Progenitor cell of endocrine pancreas (in vitro differentiated cells): ENCODE measurements around the gene KLHL1. TPM values are rescaled to one million over a fixed set of nuclear protein-coding genes. Genes with fewer than 3 reads are reported as not detected.

Experiments used
- DNase-seq: peaks from one replicate; pipeline ENCODE4 v3.0.0; 2021; ENCODE audit warnings: low spot score; ENCODE audit not compliant: unreplicated experiment
- H3K27ac Mint-ChIP-seq: 2 replicates; pipeline ENCODE4 v1.8.0; 2021; ENCODE audit warnings: mild to moderate bottlenecking, moderate library complexity, mixed read lengths
- H3K27me3 Mint-ChIP-seq: 2 replicates; pipeline ENCODE4 v1.8.0; 2021; ENCODE audit warnings: mixed read lengths
- H3K36me3 Mint-ChIP-seq: 2 replicates; pipeline ENCODE4 v1.8.0; 2022; ENCODE audit warnings: mixed read lengths; ENCODE audit not compliant: insufficient read depth
- H3K4me1 Mint-ChIP-seq: 2 replicates; pipeline ENCODE4 v1.8.0; 2021; ENCODE audit warnings: low read depth, mixed read lengths
- H3K4me3 Mint-ChIP-seq: 2 replicates; pipeline ENCODE4 v1.8.0; 2021; ENCODE audit warnings: low read depth, mild to moderate bottlenecking, moderate library complexity, mixed read lengths
- H3K9me3 Mint-ChIP-seq: 2 replicates; pipeline ENCODE4 v1.8.0; 2021; ENCODE audit warnings: low read depth, mixed read lengths
- CTCF ChIP-seq: fragments of 200-600 bp; sonication (generic); IDR thresholded peaks from one replicate; pipeline ENCODE4 v1.5.0; 2021; ENCODE audit warnings: antibody characterized with exemption, mild to moderate bottlenecking; ENCODE audit not compliant: unreplicated experiment
- total RNA-seq: library from RNA; stranded (reverse); gene quantifications from 2 replicates; pipeline ENCODE4 v1.2.1, GENCODE V29; 2021

The KLHL1 gene
- total RNA-seq, 1 donor from 2014 or later = 0.14 TPM

- no peak for TF ChIP-seq CTCF
- Mint-ChIP-seq H3K36me3 (peaks cover 2% of the 10 kb centered on the region), H3K27me3 (peaks cover 6% of the 10 kb centered on the region), H3K4me3 (no peak overlapping the region), H3K4me1 (peaks cover 12% of the 10 kb centered on the region), H3K9me3 (peaks cover 15% of the 10 kb centered on the region), H3K27ac (no peak overlapping the region)
- DNase-seq = no peak
These were observed 370.9 kb downstream of the KLHL1 start for GRCh38 chr13:69737129-69737935.

- H3K4me1 Mint-ChIP-seq = peaks cover 7% of the 10 kb centered on the region
- no peaks in the 10 kb centered on the region for H3K27me3 Mint-ChIP-seq
- TF ChIP-seq CTCF = no peak
- H3K27ac Mint-ChIP-seq = no peak overlapping the region
- no peak for DNase-seq
- H3K36me3 Mint-ChIP-seq = no peaks in the 10 kb centered on the region
- no peak overlapping the region for H3K4me3 Mint-ChIP-seq
- H3K9me3 Mint-ChIP-seq = no peaks in the 10 kb centered on the region
These were observed 386.6 kb downstream of the KLHL1 start for GRCh38 chr13:69721631-69722030.

GRCh38 chr13:69720278-69720983, 387.8 kb downstream of the KLHL1 start:
- Mint-ChIP-seq H3K36me3 (no peaks in the 10 kb centered on the region), H3K9me3 (no peaks in the 10 kb centered on the region), H3K4me3 (no peak overlapping the region), H3K27ac (peak overlapping the region; percentile 70), H3K27me3 (no peaks in the 10 kb centered on the region), H3K4me1 (peaks cover 7% of the 10 kb centered on the region)
- no peak for TF ChIP-seq CTCF
- DNase-seq = no peak

- no peaks in the 10 kb centered on the region for H3K27me3 Mint-ChIP-seq
- DNase-seq = no peak
- no peak for TF ChIP-seq CTCF
- no peak overlapping the region for H3K27ac Mint-ChIP-seq
- H3K36me3 Mint-ChIP-seq = no peaks in the 10 kb centered on the region
- H3K9me3 Mint-ChIP-seq = no peaks in the 10 kb centered on the region
- H3K4me3 Mint-ChIP-seq = no peak overlapping the region
- H3K4me1 Mint-ChIP-seq = no peaks in the 10 kb centered on the region
These were observed 401.4 kb downstream of the KLHL1 start for GRCh38 chr13:69706807-69707206.

- Mint-ChIP-seq H3K27ac (no peak overlapping the region), H3K36me3 (no peaks in the 10 kb centered on the region), H3K4me1 (no peaks in the 10 kb centered on the region), H3K4me3 (no peak overlapping the region), H3K9me3 (no peaks in the 10 kb centered on the region), H3K27me3 (no peaks in the 10 kb centered on the region)
- TF ChIP-seq CTCF = no peak
- DNase-seq = no peak
These were observed 403.9 kb downstream of the KLHL1 start for GRCh38 chr13:69704311-69704710.
